ENCODE data around the gene FCRL1. TPM values are rescaled to one million over a fixed set of nuclear protein-coding genes. Genes with fewer than 3 reads are reported as not detected.

The FCRL1 gene
- polyA plus RNA-seq, 1 of the 3 experiments (the other 2 are of a cell fraction): not detected

DNA sequence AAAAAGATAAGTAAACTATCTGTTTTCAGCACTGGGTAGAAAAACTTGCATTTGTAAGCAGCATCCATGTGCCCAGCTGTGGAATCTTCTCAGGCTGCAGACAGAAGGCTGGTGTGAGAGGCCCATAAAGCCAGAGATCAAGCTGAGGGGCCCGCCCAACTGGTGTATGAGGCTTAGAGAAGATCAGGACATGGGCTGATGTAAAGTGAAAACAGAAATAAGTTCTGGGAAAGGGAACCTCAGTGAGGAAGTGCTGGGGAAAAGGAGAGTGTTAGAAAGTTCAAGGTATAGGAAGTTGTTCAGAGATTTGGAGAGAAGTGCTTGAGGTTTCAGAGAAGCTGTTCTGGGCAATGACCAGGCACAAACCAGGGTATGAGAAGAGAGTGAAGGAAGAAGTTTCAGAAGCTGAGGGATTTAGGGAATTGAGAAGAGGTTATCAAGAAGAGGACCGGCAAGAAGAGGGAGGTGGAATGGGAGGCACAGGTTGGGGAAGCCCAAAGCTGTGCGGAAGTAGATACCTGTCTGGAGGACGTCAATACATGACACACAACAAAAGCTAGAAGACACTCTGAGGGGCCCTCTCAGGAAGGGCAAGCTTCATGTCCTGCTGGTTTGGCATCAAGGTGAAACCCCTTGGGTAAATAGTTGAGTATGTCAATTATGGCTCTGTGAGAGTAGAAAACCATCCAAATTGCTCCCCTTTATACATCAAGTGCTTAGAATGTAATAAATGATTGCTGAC is 24.3 kb upstream of the FCRL1 start:
- no peaks in the 10 kb centered on the region for H4K20me1 ChIP-seq (ENCODE audit: insufficient read depth)
- no peaks in the 10 kb centered on the region for H3K36me3 ChIP-seq (replicated peaks in 1 of 2; ENCODE audit: control insufficient read depth in 1 of 2, insufficient read depth in 2 of 2, low read length in 1 of 2)
- no peak overlapping the region for H3K9ac ChIP-seq
- no peaks in the 10 kb centered on the region for H3F3A ChIP-seq (replicated peaks; ENCODE audit: insufficient read depth)
- DNase-seq: no peak
- POLR2A ChIA-PET: no interaction called here
- H3K4me1 ChIP-seq (ENCODE audit: control insufficient read depth in 1 of 2, insufficient read depth in 2 of 2, low read depth in 1 of 2, low read length in 1 of 2): no peaks in the 10 kb centered on the region
- no peak overlapping the region for H3K4me3 ChIP-seq (ENCODE audit: low read depth in 2 of 2, low read length in 1 of 2)
- no peaks in the 10 kb centered on the region for H3K9me3 ChIP-seq
- no peaks in the 10 kb centered on the region for H3K27me3 ChIP-seq (ENCODE audit: insufficient read depth)
- H3K4me2 ChIP-seq: no peak overlapping the region
- no peak overlapping the region for H2AFZ ChIP-seq (ENCODE audit: low read depth)
- no peak for TF ChIP-seq ELF1 (IDR thresholded peaks at IDR 0.05)
- TF ChIP-seq NFIC (IDR thresholded peaks at IDR 0.05; ENCODE audit: borderline replicate concordance): no peak
- TF ChIP-seq, protein P1, sequence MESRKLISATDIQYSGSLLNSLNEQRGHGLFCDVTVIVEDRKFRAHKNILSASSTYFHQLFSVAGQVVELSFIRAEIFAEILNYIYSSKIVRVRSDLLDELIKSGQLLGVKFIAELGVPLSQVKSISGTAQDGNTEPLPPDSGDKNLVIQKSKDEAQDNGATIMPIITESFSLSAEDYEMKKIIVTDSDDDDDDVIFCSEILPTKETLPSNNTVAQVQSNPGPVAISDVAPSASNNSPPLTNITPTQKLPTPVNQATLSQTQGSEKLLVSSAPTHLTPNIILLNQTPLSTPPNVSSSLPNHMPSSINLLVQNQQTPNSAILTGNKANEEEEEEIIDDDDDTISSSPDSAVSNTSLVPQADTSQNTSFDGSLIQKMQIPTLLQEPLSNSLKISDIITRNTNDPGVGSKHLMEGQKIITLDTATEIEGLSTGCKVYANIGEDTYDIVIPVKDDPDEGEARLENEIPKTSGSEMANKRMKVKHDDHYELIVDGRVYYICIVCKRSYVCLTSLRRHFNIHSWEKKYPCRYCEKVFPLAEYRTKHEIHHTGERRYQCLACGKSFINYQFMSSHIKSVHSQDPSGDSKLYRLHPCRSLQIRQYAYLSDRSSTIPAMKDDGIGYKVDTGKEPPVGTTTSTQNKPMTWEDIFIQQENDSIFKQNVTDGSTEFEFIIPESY (IDR thresholded peaks at IDR 0.05; ENCODE audit: borderline replicate concordance, low read depth): no peak
- TF ChIP-seq FOXM1 (IDR thresholded peaks at IDR 0.05; ENCODE audit: low read depth): no peak
- TF ChIP-seq GABPA (IDR thresholded peaks at IDR 0.05; ENCODE audit: low read depth): no peak
- no peak for TF ChIP-seq CHD2 (IDR thresholded peaks at IDR 0.05; ENCODE audit: low read length, partially characterized antibody)
- TF ChIP-seq PBX3 (IDR thresholded peaks at IDR 0.05): no peak
- no peak for TF ChIP-seq RCOR1 (IDR thresholded peaks at IDR 0.05; ENCODE audit: low read length)
- TF ChIP-seq TCF12 (IDR thresholded peaks at IDR 0.05): no peak
- TF ChIP-seq, protein P2, sequence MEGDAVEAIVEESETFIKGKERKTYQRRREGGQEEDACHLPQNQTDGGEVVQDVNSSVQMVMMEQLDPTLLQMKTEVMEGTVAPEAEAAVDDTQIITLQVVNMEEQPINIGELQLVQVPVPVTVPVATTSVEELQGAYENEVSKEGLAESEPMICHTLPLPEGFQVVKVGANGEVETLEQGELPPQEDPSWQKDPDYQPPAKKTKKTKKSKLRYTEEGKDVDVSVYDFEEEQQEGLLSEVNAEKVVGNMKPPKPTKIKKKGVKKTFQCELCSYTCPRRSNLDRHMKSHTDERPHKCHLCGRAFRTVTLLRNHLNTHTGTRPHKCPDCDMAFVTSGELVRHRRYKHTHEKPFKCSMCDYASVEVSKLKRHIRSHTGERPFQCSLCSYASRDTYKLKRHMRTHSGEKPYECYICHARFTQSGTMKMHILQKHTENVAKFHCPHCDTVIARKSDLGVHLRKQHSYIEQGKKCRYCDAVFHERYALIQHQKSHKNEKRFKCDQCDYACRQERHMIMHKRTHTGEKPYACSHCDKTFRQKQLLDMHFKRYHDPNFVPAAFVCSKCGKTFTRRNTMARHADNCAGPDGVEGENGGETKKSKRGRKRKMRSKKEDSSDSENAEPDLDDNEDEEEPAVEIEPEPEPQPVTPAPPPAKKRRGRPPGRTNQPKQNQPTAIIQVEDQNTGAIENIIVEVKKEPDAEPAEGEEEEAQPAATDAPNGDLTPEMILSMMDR (IDR thresholded peaks at IDR 0.05): no peak
- TF ChIP-seq TAF1 (IDR thresholded peaks at IDR 0.05; ENCODE audit: borderline replicate concordance, low read depth, low read length): no peak
- TF ChIP-seq TEAD4 (IDR thresholded peaks at IDR 0.05; ENCODE audit: borderline replicate concordance, insufficient read depth): no peak
- no peak for TF ChIP-seq POLR2AphosphoS5 (IDR thresholded peaks at IDR 0.05; ENCODE audit: low read depth, low read length)
- no peak for TF ChIP-seq EZH2phosphoT487 (IDR thresholded peaks at IDR 0.05; ENCODE audit: borderline replicate concordance, low read depth)
- no peak for TF ChIP-seq MXI1 (IDR thresholded peaks at IDR 0.05; ENCODE audit: low read depth, low read length)
- TF ChIP-seq FOSL2 (IDR thresholded peaks at IDR 0.05; ENCODE audit: borderline replicate concordance, low read depth): no peak
- TF ChIP-seq MEF2A (IDR thresholded peaks at IDR 0.05; ENCODE audit: borderline replicate concordance, low read depth): no peak
- no peaks in the 10 kb centered on the region for H3K9me2 ChIP-seq
- no peaks in the 10 kb centered on the region for H3K79me2 ChIP-seq (ENCODE audit: insufficient read depth)
- CTCF ChIA-PET: no interaction called here
- 3% methylated on average over 4 of the region's 4 CpGs for WGBS (ENCODE audit: low lambda C conversion rate)
- no peak overlapping the region for H3K27ac ChIP-seq (ENCODE audit: low read depth in 2 of 2, low read length in 1 of 2)
